ENCODE data around the gene SHROOM2. TPM values are rescaled to one million over a fixed set of nuclear protein-coding genes. Genes with fewer than 3 reads are reported as not detected.
"Not testable (repeated sequence)": the region's sequence is repeated elsewhere in the genome, so short reads cannot be mapped to it uniquely, and the experiment has no call there.

Gene SHROOM2
- total RNA-seq, 1 experiment from 2014 or later, result 0.64 TPM

GRCh38 chrX:9825129-9825790 lies 39.0 kb downstream of the SHROOM2 start:
- no peak for DNase-seq (ENCODE audit: low spot score)
- in situ Hi-C loops (cut with HindIII; ENCODE audit: low sequenced_read_pairs), result no loop called here

- no peak for DNase-seq (ENCODE audit: low spot score)
- in situ Hi-C loops (cut with HindIII; ENCODE audit: low sequenced_read_pairs), result no loop called here
Observed at GRCh38 chrX:9825966-9826365, 39.7 kb downstream of the SHROOM2 start.

GRCh38 chrX:9829308-9830267 lies 43.4 kb downstream of the SHROOM2 start:
- in situ Hi-C loops (cut with HindIII; ENCODE audit: low sequenced_read_pairs), result no loop called here
- no peak for DNase-seq (ENCODE audit: low spot score)

GRCh38 chrX:9832811-9833210 lies 46.6 kb downstream of the SHROOM2 start:
- DNase-seq (ENCODE audit: low spot score), result no peak
- in situ Hi-C loops (cut with HindIII; ENCODE audit: low sequenced_read_pairs), result no loop called here

- in situ Hi-C loops (cut with HindIII; ENCODE audit: low sequenced_read_pairs), result no loop called here
- DNase-seq (ENCODE audit: low spot score), result no peak
Observed at GRCh38 chrX:9835585-9836210, 49.5 kb downstream of the SHROOM2 start.

- no peak for DNase-seq (ENCODE audit: low spot score)
- in situ Hi-C loops (cut with HindIII; ENCODE audit: low sequenced_read_pairs), result no loop called here
Observed at GRCh38 chrX:9842541-9842940, 56.3 kb downstream of the SHROOM2 start.

- DNase-seq (ENCODE audit: low spot score), result no peak
- in situ Hi-C loops (cut with HindIII; ENCODE audit: low sequenced_read_pairs), result no loop called here
Observed at GRCh38 chrX:9844936-9845577, 58.8 kb downstream of the SHROOM2 start.

- DNase-seq (ENCODE audit: low spot score), result no peak
- in situ Hi-C loops (cut with HindIII; ENCODE audit: low sequenced_read_pairs), result no loop called here
Observed at GRCh38 chrX:9845578-9845952, 59.3 kb downstream of the SHROOM2 start.

- in situ Hi-C loops (cut with HindIII; ENCODE audit: low sequenced_read_pairs), result no loop called here
- DNase-seq (ENCODE audit: low spot score), result no peak
Observed at GRCh38 chrX:9846631-9847030, 60.4 kb downstream of the SHROOM2 start.

GRCh38 chrX:9847071-9847470 lies 60.8 kb downstream of the SHROOM2 start:
- no peak for DNase-seq (ENCODE audit: low spot score)
- in situ Hi-C loops (cut with HindIII; ENCODE audit: low sequenced_read_pairs), result no loop called here

GRCh38 chrX:9848718-9849479 lies 62.7 kb downstream of the SHROOM2 start:
- no peak for DNase-seq (ENCODE audit: low spot score)
- in situ Hi-C loops (cut with HindIII; ENCODE audit: low sequenced_read_pairs), result no loop called here

GRCh38 chrX:9851890-9852289 lies 65.7 kb downstream of the SHROOM2 start:
- in situ Hi-C loops (cut with HindIII; ENCODE audit: low sequenced_read_pairs), result no loop called here
- no peak for DNase-seq (ENCODE audit: low spot score)

GRCh38 chrX:9853307-9853706 lies 67.1 kb downstream of the SHROOM2 start:
- in situ Hi-C loops (cut with HindIII; ENCODE audit: low sequenced_read_pairs), result no loop called here
- DNase-seq (ENCODE audit: low spot score), result no peak

GRCh38 chrX:9855561-9856283 lies 69.5 kb downstream of the SHROOM2 start:
- no peak for DNase-seq (ENCODE audit: low spot score)
- in situ Hi-C loops (cut with HindIII; ENCODE audit: low sequenced_read_pairs), result no loop called here

GRCh38 chrX:9856588-9856987 lies 70.4 kb downstream of the SHROOM2 start:
- in situ Hi-C loops (cut with HindIII; ENCODE audit: low sequenced_read_pairs), result no loop called here
- no peak for DNase-seq (ENCODE audit: low spot score)

GRCh38 chrX:9857575-9858474 lies 71.6 kb downstream of the SHROOM2 start:
- in situ Hi-C loops (cut with HindIII; ENCODE audit: low sequenced_read_pairs), result no loop called here

GRCh38 chrX:9858684-9859083 lies 72.5 kb downstream of the SHROOM2 start:
- in situ Hi-C loops (cut with HindIII; ENCODE audit: low sequenced_read_pairs); DNase-seq (ENCODE audit: low spot score): not testable (repeated sequence)

More at GRCh38 chrX:9857575-9858474, 71.6 kb downstream of the SHROOM2 start:
- no peak for DNase-seq (ENCODE audit: low spot score)
